SKM-1 treated with dmso at 0.1 percent for 144 hours (cell line): ENCODE results near the gene NSUN2.

ENCODE experiments used
- DNase-seq: peaks from one replicate; lab custom pipeline; 2025; ENCODE audit not compliant: unreplicated experiment; lab: John Stamatoyannopoulos, UW

Gene NSUN2

DNA sequence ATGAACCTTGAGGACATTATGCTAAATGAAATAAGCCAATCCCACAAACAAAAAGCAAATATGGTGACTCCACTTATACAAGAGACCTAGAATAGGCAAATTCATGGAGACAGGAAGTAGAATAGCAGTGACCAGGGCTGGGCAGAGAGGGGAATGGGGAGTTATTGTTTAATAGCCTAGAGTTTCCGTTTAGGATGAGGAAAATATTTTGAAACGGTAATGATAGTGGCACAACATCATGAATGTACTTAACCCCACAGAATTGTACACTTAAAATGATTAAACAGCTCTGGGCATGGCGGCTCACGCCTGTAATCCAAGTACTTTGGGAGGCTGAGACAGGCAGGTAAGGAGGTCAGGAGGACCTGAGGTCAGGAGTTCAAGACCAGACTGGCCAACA, 65.8 kb downstream of the NSUN2 start:
- no peak for DNase-seq

DNA sequence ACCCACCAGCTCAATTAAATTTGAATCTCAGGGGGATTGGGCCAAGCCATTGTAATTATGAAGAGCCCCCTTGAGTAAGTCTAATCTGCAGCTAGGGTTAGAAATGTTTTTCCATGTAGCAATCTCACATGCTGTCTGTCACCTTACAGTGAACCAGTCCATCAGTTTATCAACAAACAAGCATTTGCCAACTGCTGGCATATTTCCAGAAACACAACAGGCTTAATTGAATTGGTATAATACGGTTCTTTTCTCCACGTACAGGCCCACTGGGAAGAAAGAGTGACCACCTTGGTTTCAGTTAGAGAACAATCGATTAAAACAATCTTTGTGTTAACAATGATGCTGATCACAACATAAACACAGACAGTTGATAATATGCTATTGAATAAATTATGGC, 67.4 kb downstream of the NSUN2 start:
- no peak for DNase-seq

DNA sequence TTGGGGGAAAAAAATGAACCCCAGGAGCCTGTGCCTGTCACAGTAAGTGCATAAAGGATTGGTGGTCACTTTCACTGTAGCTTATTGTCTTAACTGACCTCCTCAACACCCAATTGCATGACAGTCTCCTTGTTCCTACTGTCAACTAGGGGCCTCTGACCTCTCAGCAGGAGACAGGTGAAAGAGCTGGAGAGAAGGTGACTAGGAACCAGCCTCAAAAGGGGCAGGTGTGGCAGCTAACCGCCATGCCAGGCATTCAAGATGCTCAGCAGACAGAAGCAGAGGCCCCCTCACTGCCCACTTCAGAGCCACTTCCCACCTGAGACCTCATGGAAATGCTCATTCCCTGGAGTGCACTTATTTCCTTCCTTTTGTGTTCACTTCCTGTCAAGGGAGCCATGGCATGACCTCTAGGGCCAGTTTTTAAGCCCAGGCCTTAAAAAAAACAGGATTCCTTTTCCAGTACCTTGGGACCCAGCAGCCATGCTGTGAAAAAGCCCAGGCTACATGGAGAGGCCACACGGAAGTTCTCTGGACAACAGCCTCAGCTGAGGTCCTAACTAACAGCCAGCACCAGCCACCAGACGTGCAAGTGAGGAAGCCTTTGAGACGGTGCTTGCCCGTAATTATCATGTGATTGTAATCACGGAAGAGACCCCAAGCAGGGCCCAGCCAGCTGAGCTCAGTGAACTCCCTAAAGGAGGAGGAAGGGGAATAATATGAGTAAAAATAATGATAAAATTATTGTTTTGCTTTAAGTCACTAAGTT, 74.9 kb downstream of the NSUN2 start:
- no peak for DNase-seq

DNA sequence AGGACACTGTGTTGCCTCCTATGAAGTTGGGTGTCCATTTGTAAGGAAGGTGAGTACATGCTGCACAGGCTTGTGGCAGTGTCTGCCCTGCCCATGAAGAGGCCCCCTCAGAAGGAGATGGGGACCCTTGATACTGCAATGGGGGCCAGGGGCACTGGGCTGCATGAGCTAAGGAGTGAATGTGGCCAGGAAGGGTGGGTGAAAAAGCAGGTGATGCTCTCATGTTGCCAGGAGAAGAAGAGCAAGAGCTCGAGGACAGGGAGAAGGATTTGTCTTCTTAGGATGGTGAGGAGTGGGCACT, 76.1 kb downstream of the NSUN2 start:
- no peak for DNase-seq

DNA sequence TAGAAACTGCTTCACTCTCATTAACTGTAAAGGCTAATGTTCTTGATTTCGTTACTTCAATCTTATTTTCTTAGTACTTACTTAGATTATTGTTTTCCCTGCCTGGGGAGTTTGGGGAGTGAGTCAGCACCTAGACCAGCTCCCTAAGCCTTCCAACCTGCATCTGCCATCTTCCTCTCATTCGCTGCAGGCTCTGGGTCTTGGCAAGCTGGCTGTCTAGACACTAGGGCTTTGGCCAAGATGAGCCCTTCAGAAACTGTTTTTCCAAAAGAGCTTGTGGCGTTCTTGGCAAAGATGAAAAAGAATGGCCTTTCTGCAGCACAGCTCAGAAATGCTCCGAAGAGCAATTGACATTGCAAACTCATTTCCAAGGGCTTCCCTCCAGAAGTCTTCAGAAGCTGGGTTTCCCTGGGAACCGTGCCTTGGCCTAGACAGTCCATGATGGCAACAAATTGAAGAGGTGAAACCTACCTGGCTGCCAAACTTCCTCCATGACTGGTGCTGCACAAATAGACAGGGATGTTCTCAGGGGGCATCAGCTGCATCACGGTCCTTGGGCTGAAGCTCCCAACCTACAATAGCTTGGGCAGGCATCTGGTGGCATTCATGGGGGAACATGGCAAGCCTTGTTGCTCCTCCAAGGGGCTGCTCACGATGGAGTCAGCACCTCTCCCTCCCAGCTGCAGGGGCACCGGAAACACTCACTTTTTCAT, 76.6 kb downstream of the NSUN2 start:
- no peak for DNase-seq

DNA sequence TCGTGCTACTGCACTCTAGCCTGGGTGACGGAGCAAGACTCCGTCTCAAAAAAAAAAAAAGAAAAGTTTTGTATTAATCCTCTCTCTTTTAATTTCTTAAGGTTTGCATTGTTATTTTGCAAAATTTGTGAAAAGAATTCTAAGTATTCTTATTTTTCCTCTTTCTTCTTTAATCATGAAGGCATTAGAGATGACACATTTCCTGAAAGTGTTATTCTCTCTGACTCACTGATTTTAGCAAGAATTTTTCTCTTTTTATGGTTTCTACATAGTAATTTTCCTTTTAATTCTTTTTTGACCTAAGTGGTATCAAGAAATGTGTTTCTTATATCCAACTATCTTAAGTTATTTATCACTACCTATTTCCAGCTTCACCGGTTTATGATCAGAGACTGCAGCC, 78.0 kb downstream of the NSUN2 start:
- DNase-seq = no peak

DNA sequence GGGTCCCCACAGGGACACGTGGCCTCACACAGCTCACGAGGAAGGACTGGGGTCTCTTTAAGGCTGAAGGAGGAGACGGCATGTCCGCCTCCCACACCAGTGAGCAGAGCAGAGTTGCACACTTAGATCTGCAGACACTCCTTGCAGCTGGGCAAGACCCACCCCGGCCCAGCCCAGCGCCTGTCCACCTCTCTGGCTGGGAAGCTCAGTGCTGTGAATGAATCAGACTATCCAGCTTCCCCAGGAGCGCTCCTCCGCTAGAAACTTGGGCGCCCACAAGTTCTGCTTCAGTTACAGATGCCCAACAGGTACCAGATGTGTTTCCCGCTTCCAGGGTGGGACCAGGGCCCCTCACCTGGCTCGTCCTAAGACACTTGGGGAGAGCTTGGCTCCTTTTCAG, 78.9 kb downstream of the NSUN2 start:
- DNase-seq = no peak

DNA sequence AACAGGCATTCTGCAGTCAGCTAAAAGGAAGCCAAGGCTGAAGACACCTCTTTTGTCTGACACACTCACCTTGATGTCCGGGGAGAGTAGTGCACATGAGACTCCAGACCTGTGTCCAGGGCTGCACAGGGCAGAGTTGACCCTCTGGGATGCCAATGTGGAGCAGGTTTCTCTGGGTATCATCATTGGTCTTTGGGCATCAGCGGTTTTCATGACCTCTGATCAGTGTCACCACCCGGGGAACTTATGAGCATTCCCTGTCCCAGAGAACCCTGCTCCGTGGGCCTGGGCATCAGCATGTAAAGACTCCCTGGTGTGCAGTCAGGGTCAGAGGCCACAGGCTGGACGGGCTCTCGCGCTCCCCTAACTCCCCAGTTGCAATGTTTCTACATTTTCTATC, 80.2 kb downstream of the NSUN2 start:
- no peak for DNase-seq

DNA sequence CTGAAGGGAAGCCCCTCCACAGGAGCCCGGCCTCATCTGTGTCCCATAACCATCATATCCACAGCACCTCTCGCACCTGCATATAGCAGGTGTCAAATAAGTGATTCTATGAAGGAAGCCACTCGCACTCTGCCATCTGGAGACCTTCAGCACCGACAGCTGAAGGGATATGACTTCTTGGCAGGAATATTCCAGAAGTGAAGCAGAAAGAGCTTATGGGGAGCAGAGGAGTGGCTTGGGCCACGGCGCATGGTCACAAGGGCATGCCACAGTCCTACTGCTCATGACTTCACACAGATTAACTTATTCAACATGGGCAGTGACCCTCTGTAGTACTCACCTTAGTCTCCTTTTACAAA, 80.9 kb downstream of the NSUN2 start:
- DNase-seq = no peak

DNA sequence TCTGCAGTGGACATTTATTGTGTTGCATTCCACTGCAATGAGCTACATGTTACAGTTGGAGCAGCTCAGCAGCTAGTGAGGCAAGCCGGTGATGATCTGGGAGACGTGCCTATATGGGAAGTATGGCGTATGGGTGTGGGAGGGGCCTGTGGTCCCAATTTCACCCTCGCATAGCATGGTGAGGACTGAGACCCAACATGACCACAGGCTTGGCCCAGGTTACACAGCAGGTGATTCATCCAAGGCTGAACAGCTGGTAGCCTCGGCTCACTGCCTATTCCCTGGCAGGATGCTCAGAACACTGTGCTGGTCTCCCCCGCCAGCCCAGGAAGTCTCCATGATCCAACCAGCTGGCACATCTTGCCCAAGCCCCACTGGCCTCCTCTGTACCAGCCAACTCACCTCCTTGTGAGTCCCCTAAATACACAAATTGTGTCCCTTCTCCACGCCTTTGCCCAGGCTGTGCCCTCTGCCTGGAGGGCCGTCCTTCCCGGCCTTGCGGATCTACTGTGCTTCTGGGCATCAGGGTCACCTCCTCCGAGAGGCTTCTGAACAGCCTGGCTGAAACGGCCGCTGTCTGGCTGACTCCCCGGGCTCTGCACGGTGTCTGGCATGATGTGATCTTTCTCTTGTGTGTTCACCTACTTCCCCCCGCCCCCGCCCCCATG, 81.4 kb downstream of the NSUN2 start:
- no peak for DNase-seq

DNA sequence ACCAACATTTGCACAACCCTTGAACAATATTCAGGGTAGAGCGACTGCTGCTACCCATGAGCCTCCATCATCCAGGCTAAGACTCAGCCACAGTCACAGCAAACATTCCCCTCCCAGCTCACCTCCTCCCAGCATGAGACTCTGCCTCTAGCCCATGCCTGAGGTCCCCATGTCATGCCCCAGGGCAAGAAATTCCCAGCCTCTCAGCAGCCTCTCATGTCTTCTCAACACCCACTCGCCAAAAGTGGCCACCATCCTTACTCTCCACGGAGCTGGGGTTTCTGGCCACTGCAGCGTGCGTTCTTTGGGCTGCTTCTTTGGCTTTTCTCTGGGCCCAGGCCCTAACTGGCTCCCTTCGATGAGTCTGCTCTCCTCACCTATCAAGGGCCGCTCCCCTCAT, 82.2 kb downstream of the NSUN2 start:
- DNase-seq = no peak
